Stimulated activated memory B cell treated with anti-CD40 and anti-IgM and Interleukin-4, amounts not matched to agents 10 μg/mL and 1 μg/mL and 100 μg/mL, for 72 hours (primary cell): Measurements from ENCODE around the gene WHRN.
A peak's percentile ranks its signal among the peaks of the same experiment; 100 is the strongest.

ENCODE experiments used
- ATAC-seq: fragments of 150-1000 bp; cut with Tn5 transposase; 2 replicates; pipeline ENCODE4 v1.10.0; 2021
- H3K27ac Mint-ChIP-seq: one replicate; pipeline ENCODE4 v1.8.0; 2022; ENCODE audit warnings: mild to moderate bottlenecking, mixed read lengths
- H3K27me3 Mint-ChIP-seq: one replicate; pipeline ENCODE4 v1.8.0; 2022; ENCODE audit warnings: mixed read lengths
- H3K36me3 Mint-ChIP-seq: one replicate; pipeline ENCODE4 v1.8.0; 2022; ENCODE audit warnings: mixed read lengths
- H3K4me1 Mint-ChIP-seq: one replicate; pipeline ENCODE4 v1.8.0; 2022; ENCODE audit warnings: mixed read lengths
- H3K4me3 Mint-ChIP-seq: one replicate; pipeline ENCODE4 v1.8.0; 2022; ENCODE audit warnings: mild to moderate bottlenecking, moderate library complexity, mixed read lengths
- H3K9me3 Mint-ChIP-seq: one replicate; pipeline ENCODE4 v1.8.0; 2022; ENCODE audit warnings: mixed read lengths

WHRN gene

DNA sequence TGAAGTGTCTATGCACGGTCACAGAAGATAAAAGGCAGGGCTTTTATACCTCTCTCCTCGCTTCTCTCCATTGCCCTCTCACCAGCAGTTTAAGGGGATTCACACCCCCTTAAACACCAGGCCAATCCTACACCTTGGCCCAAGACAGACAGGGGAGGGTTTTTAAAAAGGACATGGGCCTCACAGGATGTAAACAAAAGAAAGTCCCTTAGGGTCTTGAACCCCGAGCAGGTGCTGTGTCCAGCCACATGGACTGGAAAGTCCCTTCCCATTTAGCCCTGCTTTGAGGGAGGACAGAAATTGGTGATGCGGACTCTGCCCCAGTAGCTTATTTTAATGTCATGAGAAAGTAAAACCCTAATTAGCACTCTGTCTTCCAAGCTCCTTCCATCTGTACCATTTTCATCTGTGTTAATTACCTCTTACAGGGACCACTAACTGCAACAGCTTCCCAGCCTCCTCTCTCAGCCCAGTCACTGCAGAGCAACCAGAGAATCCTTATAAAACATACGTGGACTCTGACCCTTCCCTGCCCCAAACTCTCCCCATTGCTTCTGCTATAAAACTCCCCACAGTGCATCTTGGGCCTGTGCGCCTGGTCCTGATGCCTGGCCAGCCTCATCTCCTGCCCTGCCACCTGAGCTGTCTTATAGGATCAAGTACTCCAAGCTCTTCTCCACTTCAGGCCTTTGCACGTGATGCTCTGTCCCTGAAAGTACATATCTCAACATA is 16.7 kb downstream of the WHRN start:
- Mint-ChIP-seq H3K27ac (peak overlapping the region; percentile 14), H3K4me3 (no peak overlapping the region), H3K4me1 (peaks cover 50% of the 10 kb centered on the region), H3K36me3 (no peaks in the 10 kb centered on the region), H3K27me3 (no peaks in the 10 kb centered on the region), H3K9me3 (no peaks in the 10 kb centered on the region)
- peak; percentile 29 for ATAC-seq

DNA sequence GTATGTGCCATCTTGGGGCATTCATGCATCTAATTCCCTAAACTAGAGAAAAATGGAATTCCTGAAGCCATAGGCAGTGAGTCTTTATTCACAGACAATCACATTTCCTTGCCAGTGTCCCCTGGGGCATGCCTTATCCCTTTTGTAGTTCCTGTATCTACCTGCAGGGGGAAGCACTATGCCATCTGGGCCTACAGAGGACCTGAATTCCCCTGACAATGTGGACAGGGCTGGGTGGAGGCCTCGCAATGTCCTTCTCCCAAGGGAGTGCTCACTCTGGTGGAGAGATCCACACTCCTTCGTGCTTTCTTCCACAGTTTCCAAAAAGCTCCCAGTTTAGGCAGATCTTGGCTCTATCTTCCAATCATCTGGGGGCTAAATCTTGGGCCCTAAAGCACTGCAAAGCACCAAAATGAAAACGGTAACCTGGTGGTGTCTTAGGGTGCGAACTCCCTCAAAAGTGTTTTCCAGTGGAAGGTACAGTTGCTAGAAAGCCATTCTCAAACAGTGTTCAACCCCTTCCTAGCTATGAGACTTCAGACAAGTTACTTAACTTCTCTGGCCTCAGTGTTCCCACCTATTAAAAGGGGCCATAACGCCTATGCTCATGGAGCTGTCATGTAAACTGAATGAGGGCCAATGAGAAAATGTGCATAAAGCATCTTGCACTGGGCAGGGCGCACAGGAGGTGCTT is 17.5 kb downstream of the WHRN start:
- no peak overlapping the region for H3K4me3 Mint-ChIP-seq
- no peak overlapping the region for H3K27ac Mint-ChIP-seq
- H3K36me3 Mint-ChIP-seq: no peaks in the 10 kb centered on the region

DNA sequence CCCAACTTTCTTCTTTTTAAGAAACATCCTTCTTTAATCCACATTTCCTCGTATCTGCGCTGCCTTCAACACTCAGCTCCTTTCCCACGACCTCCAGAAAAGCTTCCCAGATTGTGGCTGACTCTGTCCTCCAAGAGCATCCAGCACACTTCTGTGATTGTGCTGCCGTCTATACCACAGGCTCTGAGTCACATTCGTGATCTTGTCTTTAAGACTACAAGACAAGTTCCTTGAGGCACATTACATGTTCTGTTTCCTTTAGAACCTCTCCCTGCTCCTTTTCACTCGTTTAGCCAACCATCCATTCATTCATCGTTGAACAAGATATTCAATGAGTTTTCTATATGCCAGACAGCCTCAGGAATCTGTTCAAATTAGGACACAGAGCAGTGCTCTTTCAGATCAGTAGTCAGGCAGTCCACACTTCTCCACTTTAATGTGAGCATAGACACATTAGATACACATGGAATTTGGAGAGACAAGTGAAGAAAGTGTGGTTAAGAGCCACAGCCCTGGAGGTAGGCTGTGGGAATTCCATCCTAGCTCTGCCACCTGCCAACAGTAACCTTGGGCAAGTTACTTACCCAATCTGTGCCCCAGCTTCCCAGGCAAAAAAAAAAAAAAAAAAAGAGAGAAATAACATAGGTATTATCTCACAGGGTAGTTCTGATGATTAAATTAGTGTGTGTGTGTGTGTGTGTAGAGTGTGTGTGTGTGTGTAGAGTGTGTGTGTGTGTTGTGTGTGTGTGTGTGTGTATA is 18.9 kb downstream of the WHRN start:
- no peak overlapping the region for H3K4me3 Mint-ChIP-seq
- peaks cover 6% of the 10 kb centered on the region for H3K36me3 Mint-ChIP-seq
- H3K27ac Mint-ChIP-seq: peak overlapping the region; percentile 75
- no peaks in the 10 kb centered on the region for H3K27me3 Mint-ChIP-seq
- ATAC-seq: no peak
- H3K4me1 Mint-ChIP-seq: peaks cover 65% of the 10 kb centered on the region
- H3K9me3 Mint-ChIP-seq: no peaks in the 10 kb centered on the region

More for the DNA sequence above, 17.5 kb downstream of the WHRN start:
- no peak for ATAC-seq
- H3K9me3 Mint-ChIP-seq: no peaks in the 10 kb centered on the region
- peaks cover 51% of the 10 kb centered on the region for H3K4me1 Mint-ChIP-seq
- no peaks in the 10 kb centered on the region for H3K27me3 Mint-ChIP-seq

DNA sequence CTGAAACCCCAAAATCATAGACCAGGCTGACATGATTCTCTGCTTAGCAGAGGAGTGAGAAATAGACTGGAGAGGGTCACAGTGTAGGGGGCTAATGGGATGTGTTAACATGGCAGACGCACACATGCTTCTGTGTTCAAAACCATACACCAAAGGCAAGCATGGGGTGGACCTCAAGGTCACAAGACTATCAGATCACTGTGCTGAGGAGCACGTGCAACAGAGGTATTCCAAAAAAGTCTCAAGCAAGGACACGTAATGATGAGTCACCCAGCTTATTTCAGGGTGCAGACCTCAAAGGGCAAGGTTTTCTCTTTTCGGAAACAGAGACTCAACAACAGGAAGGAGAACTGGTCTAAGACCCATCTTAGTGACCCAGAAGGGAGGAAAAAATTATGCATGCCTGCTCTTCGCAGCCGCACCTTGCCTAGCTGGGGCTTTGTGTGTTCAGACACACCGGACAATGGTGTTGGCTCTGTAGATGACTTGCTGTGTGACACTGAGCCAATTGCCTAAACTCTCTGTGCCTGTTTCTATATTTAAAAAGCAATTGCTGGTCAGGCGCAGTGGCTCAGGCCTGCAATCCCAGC is 20.3 kb downstream of the WHRN start:
- Mint-ChIP-seq H3K4me3 (peak overlapping the region; percentile 21), H3K4me1 (peaks cover 73% of the 10 kb centered on the region)

DNA sequence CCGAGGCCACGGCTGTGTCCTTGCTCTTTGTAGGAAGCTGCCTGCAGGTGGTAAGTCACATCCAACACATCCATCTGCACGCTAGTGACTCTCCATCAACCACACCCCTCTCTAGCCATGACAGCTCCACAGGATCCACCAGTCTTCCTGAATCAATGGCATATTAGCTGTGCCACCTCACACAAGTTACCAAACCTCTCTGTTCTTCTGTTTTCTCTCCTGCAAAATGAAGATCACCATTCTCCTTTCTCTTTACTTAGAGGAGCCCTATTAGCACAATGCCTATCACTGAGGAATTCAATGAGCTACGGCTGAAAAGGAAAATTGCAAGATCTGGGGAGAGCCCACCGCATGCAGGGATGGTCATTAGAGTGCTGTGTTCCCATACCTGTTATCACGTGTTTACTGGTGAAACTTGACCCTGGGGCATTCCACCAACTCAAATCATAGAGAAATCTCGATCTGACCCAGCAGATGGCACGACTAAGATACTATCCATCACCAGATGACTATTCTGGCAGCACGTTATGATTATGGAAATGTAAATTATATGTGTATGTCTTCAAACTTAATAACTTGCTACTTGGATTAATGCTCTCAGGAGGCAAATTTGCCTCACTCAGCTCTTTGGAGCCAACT is 20.9 kb downstream of the WHRN start:
- peak; percentile 43 for ATAC-seq
- Mint-ChIP-seq H3K27ac (peak overlapping the region; percentile 92), H3K9me3 (no peaks in the 10 kb centered on the region), H3K27me3 (no peaks in the 10 kb centered on the region), H3K4me3 (peak overlapping the region; percentile 4), H3K4me1 (peaks cover 73% of the 10 kb centered on the region), H3K36me3 (peaks cover 8% of the 10 kb centered on the region)

More for the DNA sequence above, 20.3 kb downstream of the WHRN start:
- Mint-ChIP-seq H3K36me3 (peaks cover 8% of the 10 kb centered on the region), H3K27ac (peak overlapping the region; percentile 92), H3K27me3 (no peaks in the 10 kb centered on the region), H3K9me3 (no peaks in the 10 kb centered on the region)
- ATAC-seq: peak; percentile 94

DNA sequence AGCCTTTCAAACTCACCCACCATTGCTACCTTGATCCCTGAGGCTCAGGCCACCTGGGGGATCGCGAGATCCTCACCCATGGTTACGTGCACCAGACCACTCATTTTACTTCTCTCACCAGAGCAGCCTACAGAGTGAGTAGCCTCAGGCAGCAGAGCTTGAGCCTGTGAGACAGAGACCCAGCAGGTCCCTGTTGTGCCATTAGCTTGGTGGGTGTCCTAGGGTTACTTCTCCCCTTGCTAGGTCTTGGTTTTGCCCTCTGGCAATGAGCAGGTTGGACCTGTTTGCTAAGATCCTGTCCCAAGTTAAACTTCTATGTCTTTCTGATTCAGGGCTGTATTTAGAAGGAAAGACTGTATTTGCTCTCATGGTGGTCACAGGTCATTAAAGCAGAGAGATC is 21.8 kb downstream of the WHRN start:
- Mint-ChIP-seq H3K36me3 (peaks cover 8% of the 10 kb centered on the region), H3K27ac (peak overlapping the region; percentile 92), H3K4me3 (no peak overlapping the region), H3K4me1 (peaks cover 67% of the 10 kb centered on the region), H3K27me3 (no peaks in the 10 kb centered on the region), H3K9me3 (no peaks in the 10 kb centered on the region)
- ATAC-seq: no peak

DNA sequence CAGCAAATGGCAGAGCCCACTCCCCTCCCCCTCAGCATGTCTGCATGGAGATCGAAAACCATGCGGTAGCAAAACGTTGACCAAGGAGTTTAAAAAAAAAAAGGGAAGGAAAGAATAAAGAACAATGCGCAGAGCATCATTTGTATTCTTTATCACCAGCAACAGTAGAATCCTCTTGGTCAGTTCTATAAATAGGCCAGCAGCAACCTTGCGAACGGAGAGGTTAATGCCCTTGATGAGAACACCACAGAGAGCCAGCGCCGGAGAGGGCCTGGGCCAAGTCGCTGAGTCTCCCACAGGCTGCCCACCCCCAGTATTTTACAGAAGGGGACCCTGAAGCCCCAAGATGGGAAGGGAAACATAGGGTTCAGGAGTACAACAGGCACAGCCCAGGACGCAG is 22.7 kb downstream of the WHRN start:
- H3K4me1 Mint-ChIP-seq: peaks cover 61% of the 10 kb centered on the region
- no peaks in the 10 kb centered on the region for H3K27me3 Mint-ChIP-seq
- ATAC-seq: no peak
- peak overlapping the region; percentile 92 for H3K27ac Mint-ChIP-seq
- no peak overlapping the region for H3K4me3 Mint-ChIP-seq
- no peaks in the 10 kb centered on the region for H3K9me3 Mint-ChIP-seq
- H3K36me3 Mint-ChIP-seq: peaks cover 16% of the 10 kb centered on the region

DNA sequence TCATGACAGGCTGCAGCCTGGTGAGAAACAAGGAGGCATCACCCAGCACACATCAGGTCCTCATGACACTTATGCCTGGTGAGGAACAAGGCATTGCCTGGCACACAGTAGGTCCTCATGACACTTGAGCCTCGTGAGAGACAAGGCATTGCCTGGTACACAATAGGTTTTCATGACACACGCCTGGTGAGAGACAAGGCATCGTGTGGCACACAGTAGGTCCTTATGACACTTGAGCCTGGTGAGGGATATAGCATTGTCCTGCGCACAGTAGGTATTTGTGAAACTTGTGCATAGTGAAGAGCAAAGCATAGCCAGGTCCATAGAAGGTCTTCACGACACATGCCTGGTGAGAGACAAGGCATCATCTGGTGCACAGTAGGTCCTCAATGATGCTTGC is 23.5 kb downstream of the WHRN start:
- no peak for ATAC-seq
- no peak overlapping the region for H3K4me3 Mint-ChIP-seq
- peaks cover 24% of the 10 kb centered on the region for H3K36me3 Mint-ChIP-seq
- no peaks in the 10 kb centered on the region for H3K9me3 Mint-ChIP-seq
- peaks cover 58% of the 10 kb centered on the region for H3K4me1 Mint-ChIP-seq
- H3K27ac Mint-ChIP-seq: peak overlapping the region; percentile 92
- H3K27me3 Mint-ChIP-seq: no peaks in the 10 kb centered on the region

DNA sequence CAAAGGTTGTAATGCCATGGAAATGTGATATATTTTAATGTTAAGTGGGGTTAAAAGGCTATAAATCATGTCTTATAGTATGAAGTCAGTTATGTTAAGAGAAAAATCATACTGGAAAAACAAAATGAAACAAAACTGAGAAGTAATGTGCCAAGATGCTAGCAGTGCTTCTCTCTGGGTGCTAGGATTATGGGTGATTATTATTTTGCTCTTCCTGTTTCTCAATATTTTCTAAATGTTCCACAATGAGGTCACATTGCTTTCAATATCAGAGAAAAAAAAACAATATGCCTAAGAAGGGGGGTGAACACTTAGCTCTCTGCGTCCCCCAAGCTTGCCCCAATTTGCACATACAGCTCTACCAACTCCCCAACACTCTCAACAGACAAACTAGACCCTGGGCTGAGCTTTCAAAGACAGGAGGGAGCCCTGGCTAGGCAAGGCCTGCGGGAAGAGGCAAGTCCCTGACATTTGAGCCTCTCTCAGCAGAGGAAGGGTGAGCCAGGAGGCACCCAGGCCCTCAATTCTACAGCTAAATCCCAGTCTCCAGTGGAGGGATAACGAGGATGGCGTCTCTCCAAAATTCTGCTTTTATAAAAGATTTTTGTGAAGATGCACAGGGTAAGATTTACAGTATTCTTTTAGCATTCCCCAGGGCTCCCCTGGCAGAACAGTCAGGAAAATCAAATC is 24.4 kb downstream of the WHRN start:
- Mint-ChIP-seq H3K27me3 (no peaks in the 10 kb centered on the region), H3K4me1 (peaks cover 58% of the 10 kb centered on the region), H3K9me3 (no peaks in the 10 kb centered on the region), H3K36me3 (peaks cover 31% of the 10 kb centered on the region), H3K27ac (peak overlapping the region; percentile 48), H3K4me3 (no peak overlapping the region)
- no peak for ATAC-seq

DNA sequence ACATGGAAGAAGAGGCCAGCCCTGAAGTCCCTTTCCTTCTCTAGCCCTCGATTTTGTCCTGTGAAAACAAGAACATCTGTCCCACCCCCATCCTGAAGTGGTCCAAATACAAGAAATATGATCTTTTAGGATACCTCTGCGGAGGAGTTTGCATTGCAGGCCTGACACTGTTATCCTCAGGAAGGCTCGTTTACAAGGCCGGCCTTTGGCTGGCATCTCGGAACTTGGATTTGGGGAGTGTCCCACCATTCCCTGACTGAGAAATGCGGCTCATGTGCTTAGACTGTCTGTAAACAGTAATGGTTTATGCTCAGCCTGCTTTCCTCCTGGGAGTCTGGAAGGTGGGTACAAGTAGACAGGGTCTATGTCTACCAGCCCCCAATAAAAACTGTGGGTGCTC is 26.4 kb downstream of the WHRN start:
- no peak overlapping the region for H3K27ac Mint-ChIP-seq
- no peaks in the 10 kb centered on the region for H3K9me3 Mint-ChIP-seq
- H3K4me1 Mint-ChIP-seq: peaks cover 51% of the 10 kb centered on the region
- H3K4me3 Mint-ChIP-seq: no peak overlapping the region
- peaks cover 41% of the 10 kb centered on the region for H3K36me3 Mint-ChIP-seq
- ATAC-seq: no peak
- H3K27me3 Mint-ChIP-seq: no peaks in the 10 kb centered on the region

DNA sequence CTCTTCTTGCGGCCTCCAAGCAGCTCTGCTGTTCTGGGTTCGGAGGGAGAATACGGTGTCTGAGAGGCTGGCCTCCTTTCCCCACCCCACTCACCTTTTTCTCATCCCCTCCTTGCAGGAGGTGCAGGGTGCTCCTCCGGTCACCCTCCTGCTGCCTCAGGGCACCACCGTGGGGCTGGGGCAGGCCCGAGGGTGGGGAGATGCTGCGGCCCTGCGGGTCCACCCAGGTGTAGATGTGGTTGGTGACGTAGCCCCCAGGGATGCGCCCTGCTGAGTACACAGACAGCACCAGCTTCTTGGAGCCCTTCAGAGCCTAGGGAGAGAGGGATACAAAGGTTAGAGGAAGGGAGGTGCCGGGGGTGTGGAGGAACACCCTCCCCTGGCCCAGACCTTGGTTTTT is 26.8 kb downstream of the WHRN start:
- no peak overlapping the region for H3K27ac Mint-ChIP-seq
- H3K4me1 Mint-ChIP-seq: peaks cover 47% of the 10 kb centered on the region
- no peaks in the 10 kb centered on the region for H3K27me3 Mint-ChIP-seq
- no peak overlapping the region for H3K4me3 Mint-ChIP-seq
- no peak for ATAC-seq
- no peaks in the 10 kb centered on the region for H3K9me3 Mint-ChIP-seq
- peaks cover 44% of the 10 kb centered on the region for H3K36me3 Mint-ChIP-seq

DNA sequence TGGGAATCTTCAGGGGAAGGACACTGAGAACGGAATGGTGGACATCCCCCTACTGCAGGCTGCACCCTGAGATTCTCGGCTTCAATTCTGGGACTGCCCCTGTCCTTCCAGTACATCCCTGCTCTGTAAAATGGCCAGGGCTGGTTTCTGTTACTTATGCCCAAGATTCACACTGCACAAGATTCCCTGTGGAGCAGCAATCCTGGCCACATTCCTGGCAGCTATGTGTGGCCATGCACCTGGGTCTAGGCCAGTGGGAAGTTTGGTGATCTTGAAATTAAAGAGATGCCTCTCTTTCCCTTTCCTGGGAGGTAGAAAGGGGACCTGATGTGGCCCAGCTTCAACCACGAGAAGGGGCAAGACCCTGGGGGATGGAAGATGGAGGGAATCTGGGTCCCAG is 27.6 kb downstream of the WHRN start:
- no peak for ATAC-seq
- H3K4me1 Mint-ChIP-seq: peaks cover 41% of the 10 kb centered on the region
- H3K36me3 Mint-ChIP-seq: peaks cover 45% of the 10 kb centered on the region
- no peaks in the 10 kb centered on the region for H3K9me3 Mint-ChIP-seq
- H3K4me3 Mint-ChIP-seq: no peak overlapping the region
- no peak overlapping the region for H3K27ac Mint-ChIP-seq
- H3K27me3 Mint-ChIP-seq: no peaks in the 10 kb centered on the region

DNA sequence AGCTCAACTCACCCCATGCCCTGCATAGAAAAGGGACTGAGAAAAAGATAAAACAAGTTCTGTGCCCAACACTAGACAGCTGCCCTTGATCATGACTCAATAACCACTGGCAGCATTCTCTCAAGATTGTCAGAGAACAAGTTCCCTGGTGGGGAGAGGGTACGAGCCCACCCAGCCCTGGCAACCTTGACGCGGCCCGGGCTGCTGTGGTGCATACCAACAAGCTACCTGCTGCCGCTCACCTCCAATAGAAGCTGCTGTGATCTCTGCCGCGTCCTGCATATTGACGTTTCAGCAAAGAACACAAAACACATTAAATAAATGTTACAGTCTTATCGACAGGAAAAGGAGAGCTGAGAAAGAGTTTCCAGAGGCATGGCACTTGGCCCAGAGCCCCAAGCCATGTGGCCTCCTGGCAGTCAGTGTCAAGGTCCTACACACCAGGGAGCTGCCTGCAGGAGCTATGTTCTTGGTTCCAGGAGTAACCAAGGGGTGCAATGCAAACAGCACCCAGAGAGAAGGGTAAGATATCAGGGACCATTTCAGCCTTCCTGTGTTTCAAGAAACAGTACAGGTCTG is 28.3 kb downstream of the WHRN start:
- ATAC-seq: no peak
- peaks cover 52% of the 10 kb centered on the region for H3K36me3 Mint-ChIP-seq
- peaks cover 34% of the 10 kb centered on the region for H3K4me1 Mint-ChIP-seq
- H3K9me3 Mint-ChIP-seq: no peaks in the 10 kb centered on the region
- no peak overlapping the region for H3K27ac Mint-ChIP-seq
- no peak overlapping the region for H3K4me3 Mint-ChIP-seq
- H3K27me3 Mint-ChIP-seq: no peaks in the 10 kb centered on the region

DNA sequence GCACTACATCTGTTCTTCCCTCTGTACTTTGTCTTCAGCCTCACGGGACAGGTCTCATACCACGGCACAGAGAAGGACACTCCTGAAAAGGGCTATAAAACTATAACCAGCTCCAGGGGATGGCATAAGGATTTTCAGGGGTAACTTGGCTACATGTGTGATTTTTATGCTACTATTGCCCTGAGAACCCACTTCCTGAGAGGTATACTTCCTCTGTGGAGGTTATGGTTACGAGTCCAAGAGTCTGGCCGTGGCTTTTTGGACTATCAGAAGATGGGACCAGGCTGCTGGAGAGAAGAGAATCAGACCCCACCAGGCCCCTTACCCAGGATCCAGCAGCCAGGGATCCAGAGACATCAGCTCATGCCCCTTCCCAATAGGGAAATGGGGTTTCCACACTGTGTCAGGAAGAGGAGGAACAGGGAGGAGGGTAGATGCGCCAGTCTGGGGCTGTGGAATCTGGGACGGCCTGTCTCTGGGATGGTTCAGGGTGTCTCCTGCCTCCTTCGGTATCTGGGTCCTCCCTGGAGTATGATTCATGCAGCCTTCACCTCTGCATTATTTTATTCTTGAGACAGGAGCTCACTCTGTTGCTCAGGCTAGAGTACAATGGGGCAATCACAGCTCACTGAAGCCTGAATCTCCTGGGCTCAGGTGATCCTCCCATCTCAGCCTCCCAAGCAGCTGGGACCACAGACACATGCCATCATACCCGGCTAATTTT is 29.7 kb downstream of the WHRN start:
- Mint-ChIP-seq H3K4me3 (no peak overlapping the region), H3K4me1 (peaks cover 20% of the 10 kb centered on the region), H3K27ac (no peak overlapping the region), H3K9me3 (no peaks in the 10 kb centered on the region), H3K36me3 (peaks cover 44% of the 10 kb centered on the region), H3K27me3 (no peaks in the 10 kb centered on the region)
- no peak for ATAC-seq
